Measurements from ENCODE around the gene RAD51B. TPM values are rescaled to one million over a fixed set of nuclear protein-coding genes. Genes with fewer than 3 reads are reported as not detected.

RAD51B gene
- polyA plus RNA-seq, 1 donor (not counting 4 experiments of a cell fraction or from before 2014, with no cell fraction given): 13.3 TPM

DNA sequence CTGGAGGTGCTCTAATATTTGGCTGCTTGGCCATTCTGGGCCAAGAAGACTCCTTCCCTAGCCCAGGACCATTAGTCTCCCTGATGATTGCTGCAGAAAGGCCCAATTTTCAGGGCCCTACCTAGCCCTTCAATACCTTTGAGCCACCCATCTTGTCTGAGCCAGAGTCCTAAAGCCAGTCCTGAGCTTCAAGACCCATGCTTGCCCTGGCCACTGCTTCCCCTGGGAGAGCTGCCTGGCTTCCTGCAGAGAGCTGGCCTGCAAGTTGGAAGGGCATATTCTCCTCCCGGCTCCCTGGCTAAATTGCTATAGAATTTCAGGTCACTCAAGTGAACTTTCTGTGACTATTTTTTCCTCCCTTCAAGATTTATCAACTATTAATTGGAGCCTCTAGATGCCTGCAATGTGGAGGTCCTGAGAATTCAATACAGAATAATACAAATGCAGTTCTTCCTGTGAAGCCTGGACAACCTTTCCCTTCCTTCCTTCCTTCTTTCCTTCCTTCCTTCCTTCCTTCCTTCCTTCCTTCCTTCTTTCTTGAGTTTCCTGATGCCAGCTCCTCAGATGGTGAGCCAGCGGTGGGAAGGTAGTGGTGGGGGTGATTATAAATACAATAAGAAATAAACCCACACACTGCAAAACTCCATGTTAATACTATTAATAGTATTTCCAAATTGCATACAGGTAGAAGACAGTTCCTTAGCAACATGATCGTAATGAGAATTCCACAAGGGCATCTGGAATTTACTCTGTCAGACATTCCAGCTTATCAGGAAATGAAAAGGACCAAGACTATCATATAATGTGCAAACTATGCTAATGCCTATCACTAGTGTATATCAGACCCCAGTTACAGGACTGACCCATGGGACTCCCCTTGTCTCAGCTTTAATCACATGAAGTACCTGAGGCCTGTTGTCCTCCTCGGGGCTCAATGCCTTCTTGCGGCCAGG lies 865.2 kb downstream of the RAD51B start:
- Histone ChIP-seq H3K4me3 (ENCODE audit: control insufficient read depth in 2 of 3, extremely low read depth in 1 of 3, insufficient read depth in 2 of 3, low read depth in 1 of 3, low read length in 3 of 3) (peak overlapping the region in 1 of 3 experiments; percentile 2), H4K20me1 (ENCODE audit: control insufficient read depth, extremely low read depth, insufficient read depth, low read length) (no peaks in the 10 kb centered on the region), H3K79me2 (ENCODE audit: control insufficient read depth, insufficient read depth, low read length) (no peaks in the 10 kb centered on the region), H2AFZ (ENCODE audit: control insufficient read depth, low read length) (no peak overlapping the region), H3K4me1 (ENCODE audit: control insufficient read depth, extremely low read depth, insufficient read depth, low read length) (peaks cover 93% of the 10 kb centered on the region), H3K4me2 (ENCODE audit: control insufficient read depth, extremely low read depth, insufficient read depth, low read depth, low read length) (peak overlapping the region; percentile 45), H3K36me3 (ENCODE audit: control insufficient read depth in 2 of 2, extremely low read depth in 1 of 2, insufficient read depth in 2 of 2, low read length in 2 of 2) (no peaks in the 10 kb centered on the region), H3K27me3 (ENCODE audit: control insufficient read depth, extremely low read depth, insufficient read depth, low read length) (no peaks in the 10 kb centered on the region), H3K27ac (ENCODE audit: control insufficient read depth, insufficient read depth, low read length) (peak overlapping the region; percentile 97), H3K9me1 (ENCODE audit: control insufficient read depth, extremely low read depth, insufficient read depth, low read length) (no peaks in the 10 kb centered on the region), H3K9ac (ENCODE audit: control insufficient read depth, extremely low read depth, insufficient read depth, low read length) (peak overlapping the region; percentile 78), H3K9me3 (ENCODE audit: control insufficient read depth, low read depth, low read length) (no peaks in the 10 kb centered on the region)
- TF ChIP-seq, protein P1, sequence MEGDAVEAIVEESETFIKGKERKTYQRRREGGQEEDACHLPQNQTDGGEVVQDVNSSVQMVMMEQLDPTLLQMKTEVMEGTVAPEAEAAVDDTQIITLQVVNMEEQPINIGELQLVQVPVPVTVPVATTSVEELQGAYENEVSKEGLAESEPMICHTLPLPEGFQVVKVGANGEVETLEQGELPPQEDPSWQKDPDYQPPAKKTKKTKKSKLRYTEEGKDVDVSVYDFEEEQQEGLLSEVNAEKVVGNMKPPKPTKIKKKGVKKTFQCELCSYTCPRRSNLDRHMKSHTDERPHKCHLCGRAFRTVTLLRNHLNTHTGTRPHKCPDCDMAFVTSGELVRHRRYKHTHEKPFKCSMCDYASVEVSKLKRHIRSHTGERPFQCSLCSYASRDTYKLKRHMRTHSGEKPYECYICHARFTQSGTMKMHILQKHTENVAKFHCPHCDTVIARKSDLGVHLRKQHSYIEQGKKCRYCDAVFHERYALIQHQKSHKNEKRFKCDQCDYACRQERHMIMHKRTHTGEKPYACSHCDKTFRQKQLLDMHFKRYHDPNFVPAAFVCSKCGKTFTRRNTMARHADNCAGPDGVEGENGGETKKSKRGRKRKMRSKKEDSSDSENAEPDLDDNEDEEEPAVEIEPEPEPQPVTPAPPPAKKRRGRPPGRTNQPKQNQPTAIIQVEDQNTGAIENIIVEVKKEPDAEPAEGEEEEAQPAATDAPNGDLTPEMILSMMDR (optimal IDR thresholded peaks at IDR 0.05 in 1 of 3, IDR thresholded peaks at IDR 0.05 in 1 of 3, conservative IDR thresholded peaks at IDR 0.05 in 1 of 3; ENCODE audit: extremely low read depth in 1 of 3, insufficient read depth in 2 of 3, low read length in 3 of 3): no peak
- no peak for TF ChIP-seq EZH2 (IDR thresholded peaks at IDR 0.05; ENCODE audit: low read length)
- no peak for FAIRE-seq
- DNase-seq (ENCODE audit: low read depth, low spot score): no peak
- dilution Hi-C loops (cut with MboI; ENCODE audit: extremely low pct_ligation_motif_present, low sequenced_read_pairs): no loop called here

DNA sequence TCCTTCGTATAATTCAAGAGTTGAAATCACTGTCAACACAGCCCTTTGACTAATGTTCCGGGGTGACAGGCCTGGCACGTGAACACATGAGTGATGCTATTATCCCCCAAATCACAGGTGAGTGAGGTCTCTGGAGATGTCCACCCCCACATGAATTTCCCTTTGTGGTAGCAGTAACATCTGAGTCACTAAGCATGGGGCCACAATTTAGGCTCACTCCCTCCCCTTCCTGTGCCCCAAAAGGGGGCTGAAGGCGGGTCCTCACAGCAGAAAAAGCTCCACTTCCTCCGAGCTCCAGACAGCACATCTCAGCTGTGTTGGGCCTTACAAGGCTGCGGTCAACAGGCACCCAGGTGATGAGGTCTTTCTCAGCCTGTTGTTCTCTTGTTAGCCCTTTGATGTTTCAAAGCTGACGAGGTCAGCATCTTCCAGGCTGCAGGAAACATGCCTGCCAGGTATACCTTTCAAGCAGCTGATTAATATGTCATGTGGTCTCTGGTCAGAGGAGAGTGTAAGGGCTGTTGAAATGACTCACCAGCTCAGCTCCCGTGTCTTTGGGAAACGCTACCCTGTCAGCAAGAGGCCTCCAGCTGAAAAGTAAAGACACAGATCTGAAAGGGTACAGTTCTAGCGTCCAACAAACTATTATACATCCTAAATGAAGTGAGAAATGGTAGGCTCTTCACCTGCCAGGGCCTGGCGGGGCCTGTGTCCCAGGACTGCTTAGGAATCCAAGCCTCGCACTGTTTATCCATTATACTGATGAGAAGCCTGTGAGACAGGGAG lies 866.0 kb downstream of the RAD51B start:
- Histone ChIP-seq H4K20me1 (ENCODE audit: control insufficient read depth, extremely low read depth, insufficient read depth, low read length) (no peaks in the 10 kb centered on the region), H3K9me1 (ENCODE audit: control insufficient read depth, extremely low read depth, insufficient read depth, low read length) (no peaks in the 10 kb centered on the region), H2AFZ (ENCODE audit: control insufficient read depth, low read length) (no peak overlapping the region), H3K4me1 (ENCODE audit: control insufficient read depth, extremely low read depth, insufficient read depth, low read length) (peaks cover 90% of the 10 kb centered on the region), H3K27ac (ENCODE audit: control insufficient read depth, insufficient read depth, low read length) (peak overlapping the region; percentile 97), H3K27me3 (ENCODE audit: control insufficient read depth, extremely low read depth, insufficient read depth, low read length) (no peaks in the 10 kb centered on the region), H3K4me3 (ENCODE audit: control insufficient read depth in 2 of 3, extremely low read depth in 1 of 3, insufficient read depth in 2 of 3, low read depth in 1 of 3, low read length in 3 of 3) (peak overlapping the region in 1 of 3 experiments; percentile 2), H3K9me3 (ENCODE audit: control insufficient read depth, low read depth, low read length) (no peaks in the 10 kb centered on the region), H3K79me2 (ENCODE audit: control insufficient read depth, insufficient read depth, low read length) (no peaks in the 10 kb centered on the region), H3K9ac (ENCODE audit: control insufficient read depth, extremely low read depth, insufficient read depth, low read length) (peak overlapping the region; percentile 78), H3K4me2 (ENCODE audit: control insufficient read depth, extremely low read depth, insufficient read depth, low read depth, low read length) (peak overlapping the region; percentile 45), H3K36me3 (ENCODE audit: control insufficient read depth in 2 of 2, extremely low read depth in 1 of 2, insufficient read depth in 2 of 2, low read length in 2 of 2) (no peaks in the 10 kb centered on the region)
- dilution Hi-C loops (cut with MboI; ENCODE audit: extremely low pct_ligation_motif_present, low sequenced_read_pairs): no loop called here
- FAIRE-seq (peak; percentile 98), DNase-seq (ENCODE audit: low read depth, low spot score) (peak; percentile 98)
- TF ChIP-seq, protein P1 (optimal IDR thresholded peaks at IDR 0.05 in 1 of 3, IDR thresholded peaks at IDR 0.05 in 1 of 3, conservative IDR thresholded peaks at IDR 0.05 in 1 of 3; ENCODE audit: extremely low read depth in 1 of 3, insufficient read depth in 2 of 3, low read length in 3 of 3): no peak
- no peak for TF ChIP-seq EZH2 (IDR thresholded peaks at IDR 0.05; ENCODE audit: low read length)

All from keratinocyte (primary cell).